Melanocyte of skin (primary cell): ENCODE results near the gene CHD1L. TPM values are rescaled to one million over a fixed set of nuclear protein-coding genes. Genes with fewer than 3 reads are reported as not detected.

Experiments
- total RNA-seq, 2 donors: library from RNA; depleted of rRNA; stranded (reverse); fragments of >200 nt; gene quantifications; 2 replicates each; pipeline ENCODE4 v1.2.3, GENCODE V29; 2012

CHD1L gene
- total RNA-seq: 10 to 100 TPM; 46.1 to 53.3 TPM

GRCh38 chr1:147242449-147243227 is at the start of gene CHD1L:
Gene CHD1L (plus strand): TSS chr1:147242684. CDS start chr1:147242704, 20 bp downstream.

GRCh38 chr1:147225193-147225730 is 17.2 kb upstream of the CHD1L start, which contains the start of gene FMO5:
Gene FMO5 (minus strand): TSS chr1:147225339. CDS start chr1:147225029, 310 bp downstream.

Other genes with a start within 250 kb of the CHD1L start
- 10 to 100 TPM in 1 of 2 donors, 1 to 10 TPM in 1; 9.7 to 12.0 TPM for gene PRKAB2, start 70.2 kb upstream of the CHD1L start, total RNA-seq
- 1 to 10 TPM in 1 of 2 donors, under 1 TPM in 1; 0.67 to 3.4 TPM for gene FMO5, start 17.3 kb upstream of the CHD1L start, total RNA-seq